GM12878 (cell line): ENCODE results near the gene CPNE4.

ENCODE experiments used
- BACH1 ChIP-seq: fragments of 450-650 bp; IDR thresholded peaks from 2 replicates; pipeline ENCODE4 v1.6.1; 2017; ENCODE audit warnings: mild to moderate bottlenecking, borderline replicate concordance
- JUND ChIP-seq: IDR thresholded peaks from 2 replicates; pipeline ENCODE4 v1.6.1; 2012; ENCODE audit warnings: low read depth, mild to moderate bottlenecking, low read length, improper control_type of control experiment, moderate library complexity
- NFYB ChIP-seq: IDR thresholded peaks from 2 replicates; pipeline ENCODE4 v1.6.1; 2011; ENCODE audit warnings: low read depth, mild to moderate bottlenecking, low read length, improper control_type of control experiment, moderate library complexity; ENCODE audit not compliant: insufficient read depth
- RAD21 ChIP-seq: IDR thresholded peaks from 2 replicates; pipeline ENCODE4 v1.6.1; 2011; ENCODE audit warnings: mild to moderate bottlenecking, low read depth, low read length, moderate library complexity; ENCODE audit not compliant: insufficient read depth
- RCOR1 ChIP-seq: conservative IDR thresholded peaks from 2 replicates; pipeline ENCODE4 v1.6.1; 2012; ENCODE audit warnings: low read depth, low read length, improper control_type of control experiment
- SRF ChIP-seq, 2 experiments: IDR thresholded peaks; 2 replicates each; pipeline ENCODE4 v1.6.1; 2011; ENCODE audit warnings: low read depth in 2 of 2, low read length in 2 of 2, mild to moderate bottlenecking in 1 of 2, moderate library complexity in 1 of 2
- TF ChIP-seq, protein P1 (sequence below): IDR thresholded peaks from 2 replicates; pipeline ENCODE4 v1.6.1; 2012; ENCODE audit warnings: improper control_type of control experiment, low read depth, low read length; ENCODE audit not compliant: insufficient replicate concordance
- TF ChIP-seq, protein P2 (sequence below), 3 experiments: IDR thresholded peaks in 2 of 3; conservative IDR thresholded peaks in 1 of 3; 2 replicates each; pipeline ENCODE4 v1.5.1; 2011; ENCODE audit warnings: low read depth in 3 of 3, low read length in 3 of 3, mild to moderate bottlenecking in 3 of 3, control low read depth in 2 of 3, moderate library complexity in 2 of 3, inconsistent platforms in 1 of 3, mixed read lengths in 1 of 3; ENCODE audit not compliant: control insufficient read depth in 2 of 3, insufficient read depth in 1 of 3; ENCODE audit errors: extremely low read depth in 1 of 3
- TF ChIP-seq, protein P3 (sequence below): fragments of 450-650 bp; IDR thresholded peaks from 2 replicates; pipeline ENCODE4 v1.6.1; 2016; ENCODE audit warnings: mild to moderate bottlenecking, moderate library complexity, borderline replicate concordance
- TF ChIP-seq, protein P4 (sequence below): fragments of 450-650 bp; IDR thresholded peaks from 2 replicates; pipeline ENCODE4 v1.6.1; 2017; ENCODE audit warnings: mild to moderate bottlenecking, moderate library complexity
- TF ChIP-seq, protein P5 (sequence below): IDR thresholded peaks from 2 replicates; pipeline ENCODE4 v1.6.1; 2012; ENCODE audit warnings: low read depth, low read length, improper control_type of control experiment

DNA sequence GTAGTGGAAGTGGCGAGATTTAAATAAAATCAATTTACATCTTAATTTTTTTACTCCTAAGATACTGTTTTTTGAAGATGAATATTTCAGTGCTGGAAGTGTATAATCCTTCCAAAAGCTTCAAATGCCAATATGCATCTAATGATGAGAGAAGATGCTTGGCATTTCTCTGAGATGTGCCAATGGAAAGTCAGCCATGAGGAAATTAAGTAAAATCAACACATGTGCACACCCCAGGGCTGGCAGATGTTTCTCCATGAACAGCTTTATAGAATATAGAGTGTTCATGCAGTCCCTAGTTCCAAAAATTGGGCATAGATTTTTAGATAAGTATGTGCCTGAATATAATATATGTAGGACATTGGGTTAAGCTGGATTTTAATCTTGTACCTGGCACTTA lies 90.1 kb downstream of the CPNE4 start:
- TF ChIP-seq SRF (IDR thresholded peaks at IDR 0.05; ENCODE audit: low read depth in 2 of 2, low read length in 2 of 2) = no peak
- TF ChIP-seq, protein P1, sequence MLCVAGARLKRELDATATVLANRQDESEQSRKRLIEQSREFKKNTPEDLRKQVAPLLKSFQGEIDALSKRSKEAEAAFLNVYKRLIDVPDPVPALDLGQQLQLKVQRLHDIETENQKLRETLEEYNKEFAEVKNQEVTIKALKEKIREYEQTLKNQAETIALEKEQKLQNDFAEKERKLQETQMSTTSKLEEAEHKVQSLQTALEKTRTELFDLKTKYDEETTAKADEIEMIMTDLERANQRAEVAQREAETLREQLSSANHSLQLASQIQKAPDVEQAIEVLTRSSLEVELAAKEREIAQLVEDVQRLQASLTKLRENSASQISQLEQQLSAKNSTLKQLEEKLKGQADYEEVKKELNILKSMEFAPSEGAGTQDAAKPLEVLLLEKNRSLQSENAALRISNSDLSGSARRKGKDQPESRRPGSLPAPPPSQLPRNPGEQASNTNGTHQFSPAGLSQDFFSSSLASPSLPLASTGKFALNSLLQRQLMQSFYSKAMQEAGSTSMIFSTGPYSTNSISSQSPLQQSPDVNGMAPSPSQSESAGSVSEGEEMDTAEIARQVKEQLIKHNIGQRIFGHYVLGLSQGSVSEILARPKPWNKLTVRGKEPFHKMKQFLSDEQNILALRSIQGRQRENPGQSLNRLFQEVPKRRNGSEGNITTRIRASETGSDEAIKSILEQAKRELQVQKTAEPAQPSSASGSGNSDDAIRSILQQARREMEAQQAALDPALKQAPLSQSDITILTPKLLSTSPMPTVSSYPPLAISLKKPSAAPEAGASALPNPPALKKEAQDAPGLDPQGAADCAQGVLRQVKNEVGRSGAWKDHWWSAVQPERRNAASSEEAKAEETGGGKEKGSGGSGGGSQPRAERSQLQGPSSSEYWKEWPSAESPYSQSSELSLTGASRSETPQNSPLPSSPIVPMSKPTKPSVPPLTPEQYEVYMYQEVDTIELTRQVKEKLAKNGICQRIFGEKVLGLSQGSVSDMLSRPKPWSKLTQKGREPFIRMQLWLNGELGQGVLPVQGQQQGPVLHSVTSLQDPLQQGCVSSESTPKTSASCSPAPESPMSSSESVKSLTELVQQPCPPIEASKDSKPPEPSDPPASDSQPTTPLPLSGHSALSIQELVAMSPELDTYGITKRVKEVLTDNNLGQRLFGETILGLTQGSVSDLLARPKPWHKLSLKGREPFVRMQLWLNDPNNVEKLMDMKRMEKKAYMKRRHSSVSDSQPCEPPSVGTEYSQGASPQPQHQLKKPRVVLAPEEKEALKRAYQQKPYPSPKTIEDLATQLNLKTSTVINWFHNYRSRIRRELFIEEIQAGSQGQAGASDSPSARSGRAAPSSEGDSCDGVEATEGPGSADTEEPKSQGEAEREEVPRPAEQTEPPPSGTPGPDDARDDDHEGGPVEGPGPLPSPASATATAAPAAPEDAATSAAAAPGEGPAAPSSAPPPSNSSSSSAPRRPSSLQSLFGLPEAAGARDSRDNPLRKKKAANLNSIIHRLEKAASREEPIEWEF = no peak
- TF ChIP-seq, protein P2, sequence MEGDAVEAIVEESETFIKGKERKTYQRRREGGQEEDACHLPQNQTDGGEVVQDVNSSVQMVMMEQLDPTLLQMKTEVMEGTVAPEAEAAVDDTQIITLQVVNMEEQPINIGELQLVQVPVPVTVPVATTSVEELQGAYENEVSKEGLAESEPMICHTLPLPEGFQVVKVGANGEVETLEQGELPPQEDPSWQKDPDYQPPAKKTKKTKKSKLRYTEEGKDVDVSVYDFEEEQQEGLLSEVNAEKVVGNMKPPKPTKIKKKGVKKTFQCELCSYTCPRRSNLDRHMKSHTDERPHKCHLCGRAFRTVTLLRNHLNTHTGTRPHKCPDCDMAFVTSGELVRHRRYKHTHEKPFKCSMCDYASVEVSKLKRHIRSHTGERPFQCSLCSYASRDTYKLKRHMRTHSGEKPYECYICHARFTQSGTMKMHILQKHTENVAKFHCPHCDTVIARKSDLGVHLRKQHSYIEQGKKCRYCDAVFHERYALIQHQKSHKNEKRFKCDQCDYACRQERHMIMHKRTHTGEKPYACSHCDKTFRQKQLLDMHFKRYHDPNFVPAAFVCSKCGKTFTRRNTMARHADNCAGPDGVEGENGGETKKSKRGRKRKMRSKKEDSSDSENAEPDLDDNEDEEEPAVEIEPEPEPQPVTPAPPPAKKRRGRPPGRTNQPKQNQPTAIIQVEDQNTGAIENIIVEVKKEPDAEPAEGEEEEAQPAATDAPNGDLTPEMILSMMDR (IDR thresholded peaks at IDR 0.05 in 2 of 3, conservative IDR thresholded peaks at IDR 0.05 in 1 of 3; ENCODE audit: control insufficient read depth in 2 of 3, extremely low read depth in 1 of 3, insufficient read depth in 1 of 3, low read depth in 3 of 3, low read length in 3 of 3) = no peak
- no peak for TF ChIP-seq JUND
- TF ChIP-seq, protein P3, sequence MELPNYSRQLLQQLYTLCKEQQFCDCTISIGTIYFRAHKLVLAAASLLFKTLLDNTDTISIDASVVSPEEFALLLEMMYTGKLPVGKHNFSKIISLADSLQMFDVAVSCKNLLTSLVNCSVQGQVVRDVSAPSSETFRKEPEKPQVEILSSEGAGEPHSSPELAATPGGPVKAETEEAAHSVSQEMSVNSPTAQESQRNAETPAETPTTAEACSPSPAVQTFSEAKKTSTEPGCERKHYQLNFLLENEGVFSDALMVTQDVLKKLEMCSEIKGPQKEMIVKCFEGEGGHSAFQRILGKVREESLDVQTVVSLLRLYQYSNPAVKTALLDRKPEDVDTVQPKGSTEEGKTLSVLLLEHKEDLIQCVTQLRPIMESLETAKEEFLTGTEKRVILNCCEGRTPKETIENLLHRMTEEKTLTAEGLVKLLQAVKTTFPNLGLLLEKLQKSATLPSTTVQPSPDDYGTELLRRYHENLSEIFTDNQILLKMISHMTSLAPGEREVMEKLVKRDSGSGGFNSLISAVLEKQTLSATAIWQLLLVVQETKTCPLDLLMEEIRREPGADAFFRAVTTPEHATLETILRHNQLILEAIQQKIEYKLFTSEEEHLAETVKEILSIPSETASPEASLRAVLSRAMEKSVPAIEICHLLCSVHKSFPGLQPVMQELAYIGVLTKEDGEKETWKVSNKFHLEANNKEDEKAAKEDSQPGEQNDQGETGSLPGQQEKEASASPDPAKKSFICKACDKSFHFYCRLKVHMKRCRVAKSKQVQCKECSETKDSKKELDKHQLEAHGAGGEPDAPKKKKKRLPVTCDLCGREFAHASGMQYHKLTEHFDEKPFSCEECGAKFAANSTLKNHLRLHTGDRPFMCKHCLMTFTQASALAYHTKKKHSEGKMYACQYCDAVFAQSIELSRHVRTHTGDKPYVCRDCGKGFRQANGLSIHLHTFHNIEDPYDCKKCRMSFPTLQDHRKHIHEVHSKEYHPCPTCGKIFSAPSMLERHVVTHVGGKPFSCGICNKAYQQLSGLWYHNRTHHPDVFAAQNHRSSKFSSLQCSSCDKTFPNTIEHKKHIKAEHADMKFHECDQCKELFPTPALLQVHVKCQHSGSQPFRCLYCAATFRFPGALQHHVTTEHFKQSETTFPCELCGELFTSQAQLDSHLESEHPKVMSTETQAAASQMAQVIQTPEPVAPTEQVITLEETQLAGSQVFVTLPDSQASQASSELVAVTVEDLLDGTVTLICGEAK = no peak
- TF ChIP-seq NFYB = no peak
- TF ChIP-seq, protein P4, sequence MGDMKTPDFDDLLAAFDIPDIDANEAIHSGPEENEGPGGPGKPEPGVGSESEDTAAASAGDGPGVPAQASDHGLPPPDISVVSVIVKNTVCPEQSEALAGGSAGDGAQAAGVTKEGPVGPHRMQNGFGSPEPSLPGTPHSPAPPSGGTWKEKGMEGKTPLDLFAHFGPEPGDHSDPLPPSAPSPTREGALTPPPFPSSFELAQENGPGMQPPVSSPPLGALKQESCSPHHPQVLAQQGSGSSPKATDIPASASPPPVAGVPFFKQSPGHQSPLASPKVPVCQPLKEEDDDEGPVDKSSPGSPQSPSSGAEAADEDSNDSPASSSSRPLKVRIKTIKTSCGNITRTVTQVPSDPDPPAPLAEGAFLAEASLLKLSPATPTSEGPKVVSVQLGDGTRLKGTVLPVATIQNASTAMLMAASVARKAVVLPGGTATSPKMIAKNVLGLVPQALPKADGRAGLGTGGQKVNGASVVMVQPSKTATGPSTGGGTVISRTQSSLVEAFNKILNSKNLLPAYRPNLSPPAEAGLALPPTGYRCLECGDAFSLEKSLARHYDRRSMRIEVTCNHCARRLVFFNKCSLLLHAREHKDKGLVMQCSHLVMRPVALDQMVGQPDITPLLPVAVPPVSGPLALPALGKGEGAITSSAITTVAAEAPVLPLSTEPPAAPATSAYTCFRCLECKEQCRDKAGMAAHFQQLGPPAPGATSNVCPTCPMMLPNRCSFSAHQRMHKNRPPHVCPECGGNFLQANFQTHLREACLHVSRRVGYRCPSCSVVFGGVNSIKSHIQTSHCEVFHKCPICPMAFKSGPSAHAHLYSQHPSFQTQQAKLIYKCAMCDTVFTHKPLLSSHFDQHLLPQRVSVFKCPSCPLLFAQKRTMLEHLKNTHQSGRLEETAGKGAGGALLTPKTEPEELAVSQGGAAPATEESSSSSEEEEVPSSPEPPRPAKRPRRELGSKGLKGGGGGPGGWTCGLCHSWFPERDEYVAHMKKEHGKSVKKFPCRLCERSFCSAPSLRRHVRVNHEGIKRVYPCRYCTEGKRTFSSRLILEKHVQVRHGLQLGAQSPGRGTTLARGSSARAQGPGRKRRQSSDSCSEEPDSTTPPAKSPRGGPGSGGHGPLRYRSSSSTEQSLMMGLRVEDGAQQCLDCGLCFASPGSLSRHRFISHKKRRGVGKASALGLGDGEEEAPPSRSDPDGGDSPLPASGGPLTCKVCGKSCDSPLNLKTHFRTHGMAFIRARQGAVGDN = no peak
- no peak for TF ChIP-seq BACH1
- no peak for TF ChIP-seq RAD21
- no peak for TF ChIP-seq RCOR1
- TF ChIP-seq, protein P5, sequence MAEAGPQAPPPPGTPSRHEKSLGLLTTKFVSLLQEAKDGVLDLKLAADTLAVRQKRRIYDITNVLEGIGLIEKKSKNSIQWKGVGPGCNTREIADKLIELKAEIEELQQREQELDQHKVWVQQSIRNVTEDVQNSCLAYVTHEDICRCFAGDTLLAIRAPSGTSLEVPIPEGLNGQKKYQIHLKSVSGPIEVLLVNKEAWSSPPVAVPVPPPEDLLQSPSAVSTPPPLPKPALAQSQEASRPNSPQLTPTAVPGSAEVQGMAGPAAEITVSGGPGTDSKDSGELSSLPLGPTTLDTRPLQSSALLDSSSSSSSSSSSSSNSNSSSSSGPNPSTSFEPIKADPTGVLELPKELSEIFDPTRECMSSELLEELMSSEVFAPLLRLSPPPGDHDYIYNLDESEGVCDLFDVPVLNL = no peak
